PC-9 (cell line): ENCODE data around the gene SMAD1. TPM values are rescaled to one million over a fixed set of nuclear protein-coding genes. Genes with fewer than 3 reads are reported as not detected.

Experiments used
- BruUV-seq: library from RNA; stranded (reverse); fragments of 400-500 nt; replicated peaks from 2 replicates; lab custom pipeline; 2021; lab: Mats Ljungman, UMichigan
- CTCF ChIA-PET: fragments of 300-600 bp; sonication (Branson Sonifier 250); formaldehyde crosslinking; loops from one replicate; lab custom pipeline; 2022; ENCODE audit warnings: antibody characterized with exemption; lab: Charles Lee
- POLR2A ChIA-PET: fragments of 300-600 bp; sonication (Branson Sonifier 250); formaldehyde crosslinking; loops from one replicate; lab custom pipeline; 2022; ENCODE audit warnings: antibody characterized with exemption; ENCODE audit not compliant: unreplicated experiment; lab: Charles Lee
- DNase-seq, 2 experiments: peaks; one replicate each; pipeline versions ENCODE4 v3.0.0 to v3.0.0-alpha.2; 2015 to 2022; ENCODE audit warnings: mixed read lengths in 1 of 2
- H2AFZ ChIP-seq: fragments of 200-600 bp; sonication (generic); 2 replicates; pipeline ENCODE4 v1.8.1; 2017; ENCODE audit warnings: antibody characterized with exemption
- H3F3A ChIP-seq: fragments of 200-600 bp; sonication (generic); 2 replicates; pipeline ENCODE4 v1.8.1; 2017; ENCODE audit warnings: antibody characterized with exemption, mild to moderate bottlenecking, low read depth; ENCODE audit not compliant: insufficient read depth
- H3K27ac ChIP-seq: fragments of 200-600 bp; sonication (generic); 2 replicates; pipeline ENCODE4 v1.6.1; 2016; ENCODE audit warnings: mixed run types
- H3K27me3 ChIP-seq: fragments of 200-600 bp; sonication (generic); 2 replicates; pipeline ENCODE4 v1.6.1; 2016; ENCODE audit warnings: low read depth, mixed run types; ENCODE audit not compliant: insufficient read depth
- H3K36me3 ChIP-seq: fragments of 200-600 bp; sonication (generic); 2 replicates; pipeline ENCODE4 v1.6.1; 2016; ENCODE audit warnings: low read depth, mixed run types
- H3K4me1 ChIP-seq: fragments of 200-600 bp; sonication (generic); replicated peaks from 2 replicates; pipeline ENCODE4 v1.6.1; 2016; ENCODE audit warnings: mixed run types; ENCODE audit not compliant: insufficient read depth
- H3K4me2 ChIP-seq: fragments of 200-600 bp; sonication (generic); 2 replicates; pipeline ENCODE4 v1.6.1; 2017; ENCODE audit warnings: mixed run types
- H3K4me3 ChIP-seq: fragments of 200-600 bp; sonication (generic); 2 replicates; pipeline ENCODE4 v1.6.1; 2016; ENCODE audit warnings: mixed run types
- H3K79me2 ChIP-seq: fragments of 200-600 bp; sonication (generic); 2 replicates; pipeline ENCODE4 v1.6.1; 2017; ENCODE audit warnings: low read depth, mixed run types
- H3K9me2 ChIP-seq: fragments of 200-600 bp; sonication (generic); 2 replicates; pipeline ENCODE4 v1.8.1; 2017; ENCODE audit warnings: mild to moderate bottlenecking; ENCODE audit not compliant: insufficient read depth
- H3K9me3 ChIP-seq: fragments of 200-600 bp; sonication (generic); 2 replicates; pipeline ENCODE4 v1.8.1; 2016; ENCODE audit warnings: low read depth; ENCODE audit not compliant: insufficient read depth
- H4K20me1 ChIP-seq: fragments of 200-600 bp; sonication (generic); 2 replicates; pipeline ENCODE4 v1.8.1; 2017; ENCODE audit not compliant: insufficient read depth
- CTCF ChIP-seq: fragments of 200-600 bp; sonication (generic); conservative IDR thresholded peaks from 2 replicates; pipeline ENCODE4 v1.6.1; 2017; ENCODE audit warnings: mixed run types, antibody characterized with exemption, mild to moderate bottlenecking, moderate library complexity
- EZH2 ChIP-seq: fragments of 200-600 bp; sonication (generic); IDR thresholded peaks from 2 replicates; pipeline ENCODE4 v1.8.0; 2017; ENCODE audit warnings: antibody characterized with exemption, low read depth
- intact Hi-C: fragments of 100-400 bp; cut with micrococcal nuclease; formaldehyde crosslinking; loops from one replicate; pipeline ENCODE4 v1.10.0; 2022; ENCODE audit not compliant: unreplicated experiment
- total RNA-seq: library from RNA; stranded (reverse); gene quantifications from 2 replicates; pipeline ENCODE4 v1.2.3, GENCODE V29; 2021

SMAD1 gene
- total RNA-seq, 1 experiment from 2014 or later: 15.1 TPM

DNA sequence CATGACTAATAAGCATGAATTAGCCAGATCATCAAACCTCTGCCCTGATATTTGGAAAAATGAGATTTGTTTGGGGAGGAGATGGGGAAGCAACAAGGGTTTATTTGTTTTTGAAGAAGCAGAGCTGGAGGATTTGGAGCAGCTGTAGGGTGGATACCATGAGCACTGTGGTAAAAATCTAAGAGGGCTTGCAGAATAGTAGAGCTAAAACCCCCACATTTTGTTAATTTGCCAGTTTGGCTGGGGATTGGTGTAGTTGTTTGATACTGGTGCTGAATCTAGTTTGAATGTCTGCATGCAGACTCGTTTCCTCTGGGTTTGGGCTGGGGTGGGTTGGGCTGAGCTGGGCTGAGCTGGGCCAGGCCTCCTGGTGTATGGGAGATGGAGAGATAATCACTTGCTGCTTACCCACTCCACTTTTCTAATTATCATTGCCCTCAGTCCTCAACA is 43.7 kb downstream of the SMAD1 start:
- H3K79me2 ChIP-seq: no peaks in the 10 kb centered on the region
- no TSS peak for BruUV-seq

DNA sequence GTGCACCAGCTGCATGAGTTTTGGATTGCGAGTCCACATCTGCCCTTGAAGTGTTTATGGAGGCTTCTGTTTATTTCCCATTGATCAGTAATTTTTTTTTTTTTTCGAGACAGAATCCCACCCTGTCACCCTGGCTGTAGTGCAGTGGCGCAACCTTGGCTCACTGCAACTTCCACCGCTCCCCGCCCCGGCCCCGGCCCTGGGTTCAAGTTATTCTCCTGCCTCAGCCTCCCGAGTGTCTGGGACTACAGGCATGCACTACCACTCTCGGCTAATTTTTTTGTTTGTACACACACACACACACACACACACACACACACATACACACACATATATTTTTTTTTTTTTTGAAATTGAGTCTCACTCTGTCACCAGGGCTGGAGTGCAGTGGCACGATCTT is 46.1 kb downstream of the SMAD1 start:
- Histone ChIP-seq H3K27me3 (no peaks in the 10 kb centered on the region), H3F3A (no peaks in the 10 kb centered on the region), H3K9me2 (no peaks in the 10 kb centered on the region), H3K36me3 (no peaks in the 10 kb centered on the region), H3K9me3 (no peaks in the 10 kb centered on the region), H3K79me2 (no peaks in the 10 kb centered on the region), H3K4me2 (no peak overlapping the region), H3K27ac (no peak overlapping the region), H3K4me1 (no peaks in the 10 kb centered on the region), H2AFZ (no peak overlapping the region), H4K20me1 (no peaks in the 10 kb centered on the region), H3K4me3 (no peak overlapping the region)
- no peak for DNase-seq
- no TSS peak for BruUV-seq
- CTCF ChIA-PET: no interaction called here
- POLR2A ChIA-PET: no interaction called here
- intact Hi-C loops: no loop called here
- TF ChIP-seq CTCF: no peak
- TF ChIP-seq EZH2: no peak

More for the DNA sequence above, 43.7 kb downstream of the SMAD1 start:
- no peak overlapping the region for H3K27ac ChIP-seq
- no peak overlapping the region for H2AFZ ChIP-seq
- no peak for TF ChIP-seq CTCF
- TF ChIP-seq EZH2: no peak
- H3K4me1 ChIP-seq: no peaks in the 10 kb centered on the region
- intact Hi-C loops: no loop called here
- no peak for DNase-seq
- POLR2A ChIA-PET: interaction anchor here (0.5 kb wide), 1 partner anchor 326 kb away, joined by 12 read pairs; no protein-coding TSS in a partner anchor
- no peak overlapping the region for H3K4me2 ChIP-seq
- H3K9me3 ChIP-seq: no peaks in the 10 kb centered on the region
- no peaks in the 10 kb centered on the region for H3F3A ChIP-seq
- no peaks in the 10 kb centered on the region for H3K36me3 ChIP-seq
- CTCF ChIA-PET: no interaction called here
- H3K9me2 ChIP-seq: no peaks in the 10 kb centered on the region
- H3K4me3 ChIP-seq: no peak overlapping the region
- H4K20me1 ChIP-seq: no peaks in the 10 kb centered on the region
- H3K27me3 ChIP-seq: no peaks in the 10 kb centered on the region

DNA sequence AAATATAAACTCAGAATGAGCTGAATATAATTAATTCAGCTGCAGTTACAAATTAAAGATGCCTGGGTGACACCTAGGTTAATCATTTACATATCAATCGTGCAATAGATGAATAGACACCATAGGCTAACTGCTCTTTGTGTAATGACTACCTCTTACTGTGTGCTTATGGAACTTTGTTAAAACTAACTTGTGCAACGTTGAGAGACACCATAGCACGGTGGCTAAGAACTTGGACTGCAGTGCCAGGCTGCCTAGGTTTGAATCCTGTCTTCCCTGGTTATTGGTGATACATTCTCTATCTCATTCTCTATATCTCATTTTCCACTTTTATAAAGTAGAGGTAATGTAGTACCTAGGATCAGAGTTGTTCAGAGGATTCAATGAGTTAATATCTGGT is 46.9 kb downstream of the SMAD1 start:
- Histone ChIP-seq H3F3A (no peaks in the 10 kb centered on the region), H3K27me3 (no peaks in the 10 kb centered on the region), H3K9me2 (no peaks in the 10 kb centered on the region), H4K20me1 (no peaks in the 10 kb centered on the region), H3K9me3 (no peaks in the 10 kb centered on the region), H2AFZ (no peak overlapping the region), H3K79me2 (no peaks in the 10 kb centered on the region), H3K4me1 (no peaks in the 10 kb centered on the region), H3K4me2 (no peak overlapping the region), H3K4me3 (no peak overlapping the region), H3K36me3 (no peaks in the 10 kb centered on the region), H3K27ac (no peak overlapping the region)
- BruUV-seq: no TSS peak
- no peak for DNase-seq
- TF ChIP-seq EZH2: no peak
- TF ChIP-seq CTCF: no peak
- intact Hi-C loops: no loop called here
- POLR2A ChIA-PET: no interaction called here
- CTCF ChIA-PET: no interaction called here
